Measurements from ENCODE around the gene GOLPH3. TPM values are rescaled to one million over a fixed set of nuclear protein-coding genes. Genes with fewer than 3 reads are reported as not detected.
"Not testable (repeated sequence)": the region's sequence is repeated elsewhere in the genome, so short reads cannot be mapped to it uniquely, and the experiment has no call there.

Gene GOLPH3
- total RNA-seq, 1 experiment from 2014 or later: 80.1 TPM

- DNase-seq (ENCODE audit: low spot score): no peak
These were observed 75.2 kb downstream of the GOLPH3 start for GRCh38 chr5:32098890-32099310.

- DNase-seq (ENCODE audit: low spot score): no peak
These were observed 75.8 kb downstream of the GOLPH3 start for GRCh38 chr5:32098291-32098690.

GRCh38 chr5:32096891-32097595 lies 77.1 kb downstream of the GOLPH3 start:
- DNase-seq (ENCODE audit: low spot score): no peak

GRCh38 chr5:32095261-32095671 lies 78.9 kb downstream of the GOLPH3 start:
- DNase-seq (ENCODE audit: low spot score): no peak

- no peak for DNase-seq (ENCODE audit: low spot score)
These were observed 79.4 kb downstream of the GOLPH3 start for GRCh38 chr5:32094691-32095090.

GRCh38 chr5:32092938-32093812 lies 80.9 kb downstream of the GOLPH3 start:
- DNase-seq (ENCODE audit: low spot score): peak; percentile 72

GRCh38 chr5:32090755-32091128 lies 83.4 kb downstream of the GOLPH3 start:
- no peak for DNase-seq (ENCODE audit: low spot score)

- no peak for DNase-seq (ENCODE audit: low spot score)
These were observed 83.9 kb downstream of the GOLPH3 start for GRCh38 chr5:32090026-32090754.

GRCh38 chr5:32089146-32090000 lies 84.7 kb downstream of the GOLPH3 start:
- no peak for DNase-seq (ENCODE audit: low spot score)

GRCh38 chr5:32088214-32088613 lies 85.9 kb downstream of the GOLPH3 start:
- no peak for DNase-seq (ENCODE audit: low spot score)

- no peak for DNase-seq (ENCODE audit: low spot score)
These were observed 86.7 kb downstream of the GOLPH3 start for GRCh38 chr5:32087086-32088082.

GRCh38 chr5:32083981-32084430 lies 90.1 kb downstream of the GOLPH3 start:
- no peak for DNase-seq (ENCODE audit: low spot score)

GRCh38 chr5:32082701-32083100 lies 91.4 kb downstream of the GOLPH3 start:
- no peak for DNase-seq (ENCODE audit: low spot score)

GRCh38 chr5:32080565-32080964 lies 93.6 kb downstream of the GOLPH3 start:
- DNase-seq (ENCODE audit: low spot score): not testable (repeated sequence)

GRCh38 chr5:32078855-32079254 lies 95.3 kb downstream of the GOLPH3 start:
- not testable (repeated sequence) for DNase-seq (ENCODE audit: low spot score)

GRCh38 chr5:32076699-32077695 lies 97.1 kb downstream of the GOLPH3 start:
- peak; percentile 56 for DNase-seq (ENCODE audit: low spot score)

Data from A172 (cell line).